ENCODE data around the gene MYBPH.

GRCh38 chr1:203185061-203185461, 9.4 kb upstream of the MYBPH start:
- TF ChIP-seq POLR2A (IDR thresholded peaks at IDR 0.05; ENCODE audit: extremely low read depth, insufficient read length): no peak
- TF ChIP-seq CTCF (IDR thresholded peaks at IDR 0.05; ENCODE audit: low read depth, low read length): no peak
